SU-DHL-6 (cell line): Measurements from ENCODE around the gene TMEM250.

ENCODE experiments used
- CTCF ChIP-seq: fragments of 200-600 bp; sonication (generic); IDR thresholded peaks from one replicate; pipeline ENCODE4 v1.5.1; 2017; ENCODE audit warnings: antibody characterized with exemption, mild to moderate bottlenecking, low read length, moderate library complexity; ENCODE audit not compliant: insufficient read depth, poor library complexity, severe bottlenecking
- EZH2phosphoT487 ChIP-seq: fragments of 200-600 bp; sonication (generic), shearing (Covaris generic); conservative IDR thresholded peaks from 2 replicates; pipeline ENCODE4 v1.6.1; 2018; ENCODE audit warnings: mild to moderate bottlenecking, antibody characterized with exemption, low read length, moderate library complexity, mixed read lengths

- TF ChIP-seq CTCF = no peak
- no peak for TF ChIP-seq EZH2phosphoT487
Measured at GRCh38 chr9:136098210-136098609, 20.5 kb downstream of the TMEM250 start.
